Stimulated activated CD8-positive, alpha-beta memory T cell treated with anti-CD3 and anti-CD28 coated beads, Interleukin-15, amount 100 ng/mL, for 24 hours (primary cell): Measurements from ENCODE around the gene ADORA1.

Experiments used
- DNase-seq: peaks from one replicate; pipeline ENCODE4 v3.0.0-alpha.2; 2020; ENCODE audit warnings: low read depth

Gene ADORA1

DNA sequence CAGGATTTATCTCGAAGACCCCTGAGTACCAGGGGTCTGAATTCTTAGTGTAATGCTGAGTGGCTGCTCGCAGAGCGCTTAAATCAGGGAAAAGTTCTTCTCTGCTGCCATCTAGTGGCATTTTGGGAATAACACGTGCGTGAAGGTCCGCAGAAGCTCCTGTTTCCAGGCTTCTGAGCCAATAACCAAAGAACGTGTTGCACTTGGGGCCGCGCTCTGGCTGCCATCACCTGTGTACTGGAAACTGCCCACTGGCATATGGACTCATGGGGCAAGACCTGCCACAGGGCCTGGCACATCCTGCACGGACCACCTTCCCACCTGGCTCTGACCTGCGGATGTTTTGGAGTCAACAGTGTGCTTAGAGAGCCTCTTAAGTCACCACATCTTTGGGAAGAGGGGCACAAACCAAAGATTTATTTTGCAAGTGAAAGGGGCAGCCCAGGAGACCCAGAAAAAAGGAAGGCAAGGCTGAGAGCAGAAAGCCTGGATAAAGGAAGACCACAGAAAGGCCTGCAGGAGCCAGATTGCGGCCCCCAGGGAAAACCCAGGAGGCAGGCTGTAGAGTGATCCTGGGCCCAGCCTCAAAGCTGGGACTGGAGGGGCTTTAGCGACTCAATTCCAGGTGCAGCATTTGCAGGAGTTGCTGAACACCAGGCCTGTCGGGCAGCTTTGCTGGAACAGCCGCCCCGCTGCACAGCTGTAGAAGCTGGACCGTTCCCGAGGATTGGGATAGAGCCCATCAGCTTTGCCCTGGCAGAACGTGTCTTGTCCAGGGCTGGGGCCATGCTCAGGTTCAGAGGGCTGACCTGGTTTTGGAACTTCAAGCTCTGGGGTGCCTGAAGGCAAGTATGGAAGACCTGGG is 89.0 kb downstream of the ADORA1 start:
- peak; percentile 5 for DNase-seq
